Activated CD4-positive, alpha-beta memory T cell treated with anti-CD3 and anti-CD28 coated beads for 36 hours (primary cell): ENCODE results near the gene TRPV3. TPM values are rescaled to one million over a fixed set of nuclear protein-coding genes. Genes with fewer than 3 reads are reported as not detected.
"Not testable (repeated sequence)": the region's sequence is repeated elsewhere in the genome, so short reads cannot be mapped to it uniquely, and the experiment has no call there.

Experiments used
- CTCF ChIA-PET: fragments of 350-600 bp; sonication (Branson Sonifier 250); formaldehyde crosslinking; loops from one replicate; lab custom pipeline; 2021; ENCODE audit warnings: antibody characterized with exemption, inconsistent platforms; lab: Charles Lee
- POLR2A ChIA-PET: fragments of 350-600 bp; sonication (Branson Sonifier 250); formaldehyde crosslinking; loops from one replicate; lab custom pipeline; 2021; ENCODE audit warnings: antibody characterized with exemption; lab: Charles Lee
- DNase-seq: peaks from one replicate; pipeline ENCODE4 v3.0.0-alpha.2; 2020
- H3K27ac Mint-ChIP-seq: one replicate; pipeline ENCODE4 v1.8.0; 2021; ENCODE audit warnings: mixed read lengths
- H3K27me3 Mint-ChIP-seq: one replicate; pipeline ENCODE4 v1.8.0; 2021; ENCODE audit warnings: mixed read lengths
- H3K36me3 Mint-ChIP-seq: one replicate; pipeline ENCODE4 v1.8.0; 2021; ENCODE audit warnings: mixed read lengths
- H3K4me1 Mint-ChIP-seq: one replicate; pipeline ENCODE4 v1.8.0; 2021; ENCODE audit warnings: low read depth, mixed read lengths
- H3K4me3 Mint-ChIP-seq: one replicate; pipeline ENCODE4 v1.8.0; 2021; ENCODE audit warnings: mild to moderate bottlenecking, mixed read lengths
- H3K9me3 Mint-ChIP-seq: one replicate; pipeline ENCODE4 v1.8.0; 2021; ENCODE audit warnings: mixed read lengths
- intact Hi-C: fragments of 100-400 bp; cut with micrococcal nuclease; formaldehyde crosslinking; loops from one replicate; pipeline ENCODE4 v1.15.1; 2023
- total RNA-seq, 2 experiments: library from RNA; stranded (reverse); gene quantifications; one replicate each; pipeline ENCODE4 v1.2.3, GENCODE V29; 2021

The TRPV3 gene
- total RNA-seq, 2 experiments from 2014 or later = 0.77 to 0.97 TPM

DNA sequence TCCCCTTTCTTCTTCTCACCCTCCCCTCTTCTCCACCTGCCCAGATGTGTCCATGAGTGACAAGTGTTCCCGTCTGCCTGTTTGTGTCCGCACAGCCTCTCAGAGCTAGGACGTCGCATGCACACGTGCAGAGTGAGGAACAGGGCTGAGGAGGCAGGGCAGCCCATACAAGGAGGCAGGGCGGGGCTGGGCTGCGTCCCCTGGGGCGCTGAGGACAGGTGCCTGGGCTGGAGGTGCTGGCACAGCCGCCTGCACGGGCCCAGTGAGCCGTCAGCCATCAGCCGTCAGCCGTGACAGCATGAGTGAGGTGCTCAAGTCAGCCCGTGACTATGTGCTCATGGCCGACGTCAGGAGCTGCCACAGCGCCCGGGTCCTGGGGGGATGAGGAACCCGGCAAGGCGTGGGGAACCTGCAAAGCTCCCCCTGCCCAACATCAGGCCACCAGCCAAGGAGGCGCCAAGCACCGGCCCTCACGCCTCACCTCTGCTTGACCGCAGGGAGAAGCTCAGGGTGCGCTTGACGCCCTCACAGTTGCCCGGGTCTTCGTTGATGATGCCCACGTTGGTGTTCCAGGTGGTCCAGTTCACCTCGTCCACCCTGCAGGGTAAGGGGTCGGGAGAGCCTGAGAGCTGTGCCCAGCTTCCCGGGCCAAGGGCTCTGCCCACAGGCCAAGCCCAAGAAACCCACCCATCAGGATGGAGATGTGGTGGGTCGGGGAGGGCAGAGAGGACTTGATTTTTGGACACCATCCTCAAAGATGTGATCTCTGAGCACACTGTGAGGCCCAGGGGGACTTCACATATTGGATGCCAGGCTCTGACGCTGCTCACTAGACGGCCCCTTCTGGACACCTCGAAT is 13.7 kb upstream of the TRPV3 start:
- H3K4me1 Mint-ChIP-seq = no peaks in the 10 kb centered on the region
- no peaks in the 10 kb centered on the region for H3K27me3 Mint-ChIP-seq
- no peaks in the 10 kb centered on the region for H3K9me3 Mint-ChIP-seq
- intact Hi-C loops = no loop called here
- no peak for DNase-seq
- ChIA-PET CTCF (interaction anchor here (2.2 kb wide), 1 partner anchor 32 kb away, joined by 7 read pairs; no protein-coding TSS in a partner anchor), POLR2A (no interaction called here)
- H3K36me3 Mint-ChIP-seq = peaks cover 6% of the 10 kb centered on the region
- no peak overlapping the region for H3K27ac Mint-ChIP-seq
- H3K4me3 Mint-ChIP-seq = no peak overlapping the region

GRCh38 chr17:3569534-3570137 is 12.0 kb upstream of the TRPV3 start:
- H3K9me3 Mint-ChIP-seq = no peaks in the 10 kb centered on the region
- intact Hi-C loops = no loop called here

DNA sequence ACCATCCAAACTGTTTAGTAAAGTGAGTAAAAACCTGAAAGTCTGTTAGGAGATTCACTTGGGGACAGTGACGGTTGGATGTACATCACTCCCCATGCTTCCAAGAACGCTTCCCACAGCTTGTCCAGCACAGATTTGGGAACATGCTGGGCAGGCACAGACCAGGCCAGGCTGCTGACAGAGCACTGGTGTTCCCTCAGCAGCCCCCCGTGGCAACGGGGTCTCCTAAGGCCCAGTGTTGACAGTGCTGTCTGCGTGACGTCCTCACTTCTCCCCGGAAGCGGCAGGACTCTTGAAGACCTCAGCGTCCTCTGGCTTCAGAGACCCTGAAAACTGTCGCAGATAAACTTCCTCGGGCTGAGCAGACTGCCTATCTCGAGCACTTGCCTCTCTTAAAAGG is 8.9 kb upstream of the TRPV3 start:
- H3K36me3 Mint-ChIP-seq = peaks cover 8% of the 10 kb centered on the region
- DNase-seq = no peak
- H3K4me3 Mint-ChIP-seq = no peak overlapping the region

More at GRCh38 chr17:3569534-3570137, 12.0 kb upstream of the TRPV3 start:
- Mint-ChIP-seq H3K27ac (no peak overlapping the region), H3K27me3 (no peaks in the 10 kb centered on the region), H3K4me3 (no peak overlapping the region), H3K36me3 (peaks cover 8% of the 10 kb centered on the region), H3K4me1 (no peaks in the 10 kb centered on the region)
- DNase-seq = no peak
- ChIA-PET POLR2A (no interaction called here), CTCF (no interaction called here)

DNA sequence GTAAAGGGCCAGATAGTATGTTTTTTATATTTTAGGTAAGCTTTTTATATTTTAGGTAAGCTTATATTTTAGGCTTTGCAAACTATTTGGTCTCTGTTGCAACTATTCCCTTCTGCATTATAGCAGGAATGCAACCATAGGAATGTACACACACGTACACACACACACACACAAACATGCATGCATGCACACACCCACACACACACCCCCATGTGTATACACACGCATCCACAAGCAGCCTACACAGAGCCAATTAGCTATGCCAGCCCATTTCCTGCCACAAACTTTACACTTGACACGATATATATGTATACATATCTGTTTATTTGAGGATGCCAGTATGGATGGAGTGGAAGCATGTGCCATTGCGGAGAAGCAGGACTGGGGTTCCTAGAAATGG is 7.5 kb upstream of the TRPV3 start:
- ChIA-PET CTCF (no interaction called here), POLR2A (no interaction called here)
- H3K27ac Mint-ChIP-seq = no peak overlapping the region
- peaks cover 8% of the 10 kb centered on the region for H3K36me3 Mint-ChIP-seq
- H3K4me1 Mint-ChIP-seq = peaks cover 10% of the 10 kb centered on the region
- intact Hi-C loops = no loop called here
- H3K4me3 Mint-ChIP-seq = no peak overlapping the region
- no peaks in the 10 kb centered on the region for H3K9me3 Mint-ChIP-seq
- DNase-seq = no peak
- H3K27me3 Mint-ChIP-seq = no peaks in the 10 kb centered on the region

More for the DNA sequence above, 8.9 kb upstream of the TRPV3 start:
- ChIA-PET POLR2A (no interaction called here), CTCF (no interaction called here)
- Mint-ChIP-seq H3K9me3 (no peaks in the 10 kb centered on the region), H3K27me3 (no peaks in the 10 kb centered on the region), H3K4me1 (peaks cover 10% of the 10 kb centered on the region), H3K27ac (no peak overlapping the region)
- intact Hi-C loops = no loop called here

DNA sequence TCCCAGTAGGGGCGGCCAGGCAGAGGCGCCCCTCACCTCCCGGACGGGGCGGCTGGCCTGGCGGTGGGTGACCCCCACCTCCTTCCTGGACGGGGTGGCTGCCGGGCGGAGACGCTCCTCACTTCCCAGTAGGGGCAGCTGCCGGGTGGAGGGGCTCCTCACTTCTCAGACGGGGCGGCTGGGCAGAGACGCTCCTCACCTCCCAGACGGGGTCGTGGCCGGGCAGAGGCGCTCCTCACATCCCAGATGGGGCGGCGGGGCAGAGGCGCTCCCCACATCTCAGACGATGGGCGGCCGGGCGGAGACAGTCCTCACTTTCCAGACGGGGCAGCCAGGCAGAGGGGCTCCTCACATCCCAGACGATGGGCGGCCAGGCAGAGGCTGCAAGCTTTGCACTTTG is 6.6 kb upstream of the TRPV3 start:
- H3K9me3 Mint-ChIP-seq, H3K4me3 Mint-ChIP-seq, intact Hi-C loops, CTCF ChIA-PET, H3K36me3 Mint-ChIP-seq, H3K27ac Mint-ChIP-seq, H3K27me3 Mint-ChIP-seq, POLR2A ChIA-PET, DNase-seq: not testable (repeated sequence)
- peaks cover 12% of the 10 kb centered on the region for H3K4me1 Mint-ChIP-seq

DNA sequence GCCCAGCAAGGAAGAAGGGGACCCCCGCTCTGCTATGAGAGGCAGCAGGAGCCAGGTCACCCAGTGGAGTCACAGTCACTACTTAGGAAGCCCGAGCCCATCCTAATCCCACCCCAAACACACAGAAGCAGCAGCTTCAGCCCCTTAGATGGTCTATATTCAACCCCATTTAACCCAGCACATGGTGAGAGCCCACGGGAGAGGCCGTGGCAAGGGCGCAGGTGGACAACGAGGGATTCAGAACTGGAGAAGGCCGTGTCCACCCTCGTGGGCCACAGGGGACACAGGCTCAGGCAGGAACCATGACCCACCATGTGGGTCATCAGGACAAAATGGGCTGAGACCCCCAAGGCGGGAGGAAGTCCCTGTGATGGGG is 1.6 kb upstream of the TRPV3 start:
- H3K36me3 Mint-ChIP-seq = no peaks in the 10 kb centered on the region
- H3K4me1 Mint-ChIP-seq = peaks cover 35% of the 10 kb centered on the region
- no peak overlapping the region for H3K4me3 Mint-ChIP-seq
- ChIA-PET POLR2A (interaction anchor here (1.3 kb wide), 2 partner anchors 81 to 519 kb away, joined by 3 to 4 read pairs; no protein-coding TSS in a partner anchor), CTCF (no interaction called here)
- H3K27ac Mint-ChIP-seq = peak overlapping the region; percentile 77
- no peak for DNase-seq
- peaks cover 2% of the 10 kb centered on the region for H3K27me3 Mint-ChIP-seq
- H3K9me3 Mint-ChIP-seq = no peaks in the 10 kb centered on the region
- intact Hi-C loops = loop anchor here (5.0 kb wide), 1 partner anchor 83 kb away; no protein-coding TSS in a partner anchor

GRCh38 chr17:3558603-3559269 is 1.1 kb upstream of the TRPV3 start:
- peak; percentile 85 for DNase-seq
- H3K27me3 Mint-ChIP-seq = peaks cover 2% of the 10 kb centered on the region
- ChIA-PET CTCF (no interaction called here), POLR2A (interaction anchor here (1.3 kb wide), 2 partner anchors 81 to 519 kb away, joined by 3 to 4 read pairs; no protein-coding TSS in a partner anchor)
- no peaks in the 10 kb centered on the region for H3K36me3 Mint-ChIP-seq
- H3K4me3 Mint-ChIP-seq = no peak overlapping the region
- H3K4me1 Mint-ChIP-seq = peaks cover 35% of the 10 kb centered on the region
- H3K27ac Mint-ChIP-seq = peak overlapping the region; percentile 77
- intact Hi-C loops = loop anchor here (5.0 kb wide), 1 partner anchor 84 kb away; no protein-coding TSS in a partner anchor
- no peaks in the 10 kb centered on the region for H3K9me3 Mint-ChIP-seq

DNA sequence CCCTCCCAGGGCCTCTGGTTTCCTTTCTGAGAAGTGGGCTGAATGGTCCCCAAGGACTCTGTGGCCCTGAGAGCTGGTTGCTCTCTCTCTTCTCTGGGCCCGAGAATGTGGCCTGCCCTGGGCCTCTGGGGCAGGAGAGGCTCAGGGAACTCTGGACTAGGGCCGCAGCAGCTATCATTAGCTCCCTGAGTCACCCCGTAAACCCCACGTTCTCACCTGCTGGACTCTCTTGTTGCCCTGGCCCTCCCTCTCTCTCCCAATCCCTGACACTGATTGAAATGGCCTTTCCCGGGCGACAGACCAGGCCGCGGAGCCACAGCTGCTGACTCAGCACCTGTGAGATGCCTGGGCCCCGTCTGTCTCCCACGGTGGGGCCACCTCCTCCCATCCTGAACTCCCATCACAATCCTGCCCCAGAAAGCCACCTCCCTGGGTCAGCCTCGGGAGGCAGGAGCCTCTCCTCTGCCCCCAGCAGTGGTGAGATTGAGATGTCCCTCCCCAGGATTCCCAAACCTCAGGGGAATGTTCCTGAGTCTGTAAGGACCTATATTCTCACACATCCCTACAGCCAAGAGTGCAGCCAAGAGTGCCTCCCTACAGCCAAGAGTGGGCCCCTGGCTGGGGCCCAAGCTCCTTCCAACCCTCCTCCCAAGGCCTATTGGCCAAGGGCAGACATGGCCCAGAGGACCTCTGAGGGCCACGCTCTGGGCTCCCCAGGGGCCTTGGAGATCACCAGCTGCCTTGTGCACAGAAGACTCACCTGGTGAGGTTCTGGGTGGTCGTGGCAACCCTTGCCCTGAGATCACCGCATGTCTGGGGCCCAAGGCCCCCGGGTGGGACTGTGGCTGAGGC is 470 bp downstream of the TRPV3 start:
- H3K36me3 Mint-ChIP-seq = no peaks in the 10 kb centered on the region
- H3K4me3 Mint-ChIP-seq = no peak overlapping the region
- no peaks in the 10 kb centered on the region for H3K9me3 Mint-ChIP-seq
- intact Hi-C loops = loop anchor here (5.0 kb wide), 1 partner anchor 85 kb away; no protein-coding TSS in a partner anchor
- no peak for DNase-seq
- POLR2A ChIA-PET = no interaction called here
- peaks cover 26% of the 10 kb centered on the region for H3K4me1 Mint-ChIP-seq
- no peak overlapping the region for H3K27ac Mint-ChIP-seq
- peaks cover 2% of the 10 kb centered on the region for H3K27me3 Mint-ChIP-seq
- CTCF ChIA-PET = interaction anchor here (1.1 to 1.3 kb wide), 2 partner anchors 45 to 91 kb away, joined by 3 read pairs; no protein-coding TSS in a partner anchor

DNA sequence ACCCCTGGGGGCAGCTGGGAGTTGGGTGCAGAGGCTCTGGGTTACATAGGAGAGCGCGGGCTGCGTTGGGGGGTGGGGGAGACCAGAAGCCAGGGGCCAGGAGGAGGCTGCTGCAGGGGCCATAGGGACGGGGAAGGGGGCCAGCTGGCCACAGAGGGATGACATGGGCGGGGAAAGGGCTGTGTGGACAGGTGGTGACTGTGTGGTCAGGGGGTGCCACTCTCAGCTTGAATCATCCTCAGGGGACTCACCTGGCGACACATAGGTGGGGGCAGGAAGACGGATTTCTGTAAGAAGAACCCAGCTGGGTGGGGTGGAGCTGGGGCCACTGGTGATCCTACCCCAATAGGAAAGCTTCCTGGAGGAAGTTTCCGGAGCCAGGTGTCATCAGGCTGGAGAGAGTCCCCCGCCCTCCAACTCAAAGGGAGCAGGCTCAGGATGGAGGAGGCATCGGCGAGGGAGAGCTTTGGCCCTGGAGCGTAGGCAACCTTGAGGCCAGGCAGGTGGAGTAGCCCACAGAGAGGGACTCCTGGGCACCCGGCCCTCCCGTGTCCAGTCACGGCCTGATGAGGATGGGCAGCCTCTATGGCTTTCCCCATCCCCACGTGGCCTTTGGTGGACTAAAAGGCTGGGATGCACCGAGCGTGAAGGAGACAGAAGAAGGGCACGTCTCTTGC is 1.2 kb downstream of the TRPV3 start:
- POLR2A ChIA-PET = no interaction called here
- no peak for DNase-seq
- Mint-ChIP-seq H3K27me3 (peaks cover 2% of the 10 kb centered on the region), H3K9me3 (no peaks in the 10 kb centered on the region), H3K4me3 (no peak overlapping the region), H3K27ac (no peak overlapping the region), H3K36me3 (no peaks in the 10 kb centered on the region), H3K4me1 (peaks cover 26% of the 10 kb centered on the region)
- CTCF ChIA-PET = no interaction called here
- intact Hi-C loops = loop anchor here (5.0 kb wide), 1 partner anchor 86 kb away; no protein-coding TSS in a partner anchor

DNA sequence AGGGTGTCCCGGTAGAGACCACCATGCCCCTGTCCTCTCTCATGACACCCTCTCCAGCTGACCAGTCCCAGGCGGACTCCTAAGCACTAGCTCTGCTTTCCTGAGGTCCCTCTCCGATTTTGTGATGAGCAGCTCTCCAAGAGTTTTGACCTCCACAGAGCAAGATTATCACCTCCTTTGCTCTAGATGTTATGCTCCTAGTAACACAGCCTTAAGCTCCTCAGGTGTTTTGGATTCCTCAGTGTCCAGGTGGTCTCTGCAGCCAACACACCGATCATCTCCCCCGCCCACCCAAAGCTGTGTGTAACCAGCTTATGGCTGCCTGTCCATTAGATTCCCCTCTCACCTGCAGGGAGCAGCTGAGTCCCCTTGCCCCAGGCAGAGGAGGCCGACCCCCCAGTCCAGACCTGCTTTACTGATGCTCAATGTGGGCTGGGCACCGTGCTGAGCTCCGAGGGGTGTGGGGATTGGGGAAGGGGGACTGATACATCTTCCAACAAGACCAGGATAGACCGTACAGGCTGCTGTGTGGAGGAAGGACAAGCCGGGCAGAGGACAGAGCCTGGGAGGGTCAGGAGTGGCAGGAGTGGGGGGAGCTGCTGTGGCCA is 2.3 kb downstream of the TRPV3 start:
- peaks cover 26% of the 10 kb centered on the region for H3K4me1 Mint-ChIP-seq
- no peak for DNase-seq
- ChIA-PET POLR2A (no interaction called here), CTCF (no interaction called here)
- H3K9me3 Mint-ChIP-seq = no peaks in the 10 kb centered on the region
- H3K36me3 Mint-ChIP-seq = no peaks in the 10 kb centered on the region
- intact Hi-C loops = loop anchor here (5.0 kb wide), 1 partner anchor 87 kb away; no protein-coding TSS in a partner anchor
- H3K4me3 Mint-ChIP-seq = no peak overlapping the region
- peaks cover 2% of the 10 kb centered on the region for H3K27me3 Mint-ChIP-seq
- no peak overlapping the region for H3K27ac Mint-ChIP-seq

DNA sequence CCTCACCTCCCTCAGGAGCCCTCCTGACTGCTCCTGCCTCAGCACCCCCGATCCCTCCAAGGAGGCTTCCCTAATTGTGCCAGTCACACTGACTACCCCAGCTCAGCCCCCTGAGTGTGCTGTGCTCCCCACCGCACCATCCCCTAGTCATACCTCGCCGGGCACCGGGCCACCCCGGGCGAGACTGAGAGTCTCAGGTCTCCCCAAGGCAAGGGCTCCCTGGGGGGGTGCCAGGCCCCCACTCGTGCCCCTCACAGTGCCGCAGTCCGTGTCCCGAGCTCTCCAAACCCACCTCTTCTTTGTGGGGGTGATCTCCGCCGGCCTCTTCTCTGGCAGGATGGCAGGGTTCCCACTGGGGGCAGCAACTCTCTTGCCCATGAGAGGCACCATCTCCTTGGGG is 3.2 kb downstream of the TRPV3 start:
- ChIA-PET POLR2A (no interaction called here), CTCF (no interaction called here)
- intact Hi-C loops = no loop called here
- no peak for DNase-seq
- peaks cover 25% of the 10 kb centered on the region for H3K4me1 Mint-ChIP-seq
- no peak overlapping the region for H3K4me3 Mint-ChIP-seq
- H3K36me3 Mint-ChIP-seq = no peaks in the 10 kb centered on the region
- peaks cover 2% of the 10 kb centered on the region for H3K27me3 Mint-ChIP-seq
- H3K9me3 Mint-ChIP-seq = no peaks in the 10 kb centered on the region
- H3K27ac Mint-ChIP-seq = no peak overlapping the region
